Natural killer cell (primary cell): ENCODE measurements around the gene DIO3. TPM values are rescaled to one million over a fixed set of nuclear protein-coding genes. Genes with fewer than 3 reads are reported as not detected.

Experiments used
- ATAC-seq, 3 donors: fragments of 150-1000 bp in 2 of 3; fragments of 200-7000 bp in 1 of 3; cut with Tn5 transposase; 1 replicate in 1 of 3; 2 replicates in 2 of 3; pipeline ENCODE4 v1.10.0; 2021; ENCODE audit warnings: mild to moderate bottlenecking in 2 of 3, moderate library complexity in 2 of 3
- DNase-seq, 2 donors: peaks; one replicate each; pipeline versions ENCODE4 v3.0.0 to v3.0.0-alpha.2; 2013 to 2021; ENCODE audit warnings: mixed read lengths in 1 of 2
- H3K27ac ChIP-seq: one replicate; pipeline ENCODE4 v1.5.1; 2013; ENCODE audit warnings: mild to moderate bottlenecking, low read length
- H3K27me3 ChIP-seq: one replicate; pipeline ENCODE4 v1.6.1; 2013; ENCODE audit warnings: low read length; ENCODE audit not compliant: control insufficient read depth, insufficient read depth
- H3K36me3 ChIP-seq: one replicate; pipeline ENCODE4 v1.6.1; 2013; ENCODE audit warnings: low read length; ENCODE audit not compliant: control insufficient read depth, insufficient read depth
- H3K4me1 ChIP-seq: one replicate; pipeline ENCODE4 v1.6.1; 2013; ENCODE audit warnings: low read length; ENCODE audit not compliant: control insufficient read depth, insufficient read depth
- H3K4me3 ChIP-seq: one replicate; pipeline ENCODE4 v1.5.1; 2013; ENCODE audit warnings: low read length
- H3K9me3 ChIP-seq: one replicate; pipeline ENCODE4 v1.6.1; 2013; ENCODE audit warnings: low read length; ENCODE audit not compliant: control insufficient read depth, insufficient read depth
- H3K27ac Mint-ChIP-seq, 2 donors: one replicate each; pipeline ENCODE4 v1.8.0; 2022; ENCODE audit warnings: mild to moderate bottlenecking in 2 of 2, mixed read lengths in 2 of 2, moderate library complexity in 1 of 2
- H3K27me3 Mint-ChIP-seq, 2 donors: one replicate each; pipeline ENCODE4 v1.8.0; 2022; ENCODE audit warnings: low read depth in 2 of 2, mixed read lengths in 2 of 2
- H3K36me3 Mint-ChIP-seq: one replicate; pipeline ENCODE4 v1.8.0; 2022; ENCODE audit warnings: mixed read lengths
- H3K4me1 Mint-ChIP-seq, 2 donors: one replicate each; pipeline ENCODE4 v1.8.0; 2022; ENCODE audit warnings: mixed read lengths in 2 of 2
- H3K4me3 Mint-ChIP-seq: one replicate; pipeline ENCODE4 v1.8.0; 2022; ENCODE audit warnings: mild to moderate bottlenecking, moderate library complexity, mixed read lengths
- H3K9me3 Mint-ChIP-seq, 2 donors: one replicate each; pipeline ENCODE4 v1.8.0; 2022; ENCODE audit warnings: mixed read lengths in 2 of 2
- CTCF ChIP-seq: fragments of 200-600 bp; IDR thresholded peaks from one replicate; pipeline ENCODE4 v1.8.0; 2022; ENCODE audit warnings: antibody characterized with exemption
- WGBS: methylation state at CpG from one replicate; pipeline ENCODE4 v1.1.7; 2013; ENCODE audit warnings: missing lambda C conversion rate; ENCODE audit not compliant: insufficient coverage; 5-methylcytosine and 5-hydroxymethylcytosine counted together
- intact Hi-C: fragments of 100-400 bp; cut with micrococcal nuclease; formaldehyde crosslinking; loops from one replicate; pipeline ENCODE4 v1.14.2; 2022
- total RNA-seq, 4 donors: library from RNA; stranded (reverse); fragments of 120-200 nt in 1 of 4; gene quantifications; one replicate each; pipeline versions ENCODE4 v1.2.3 to v1.2.4, GENCODE V29; 2013 to 2022

Gene DIO3
- total RNA-seq, 3 donors from 2014 or later (not counting 1 experiment from before 2014, with no cell fraction given) = not detected

- ATAC-seq (no peak), DNase-seq (no peak)
- Mint-ChIP-seq H3K9me3 (no peaks in the 10 kb centered on the region), H3K27me3 (no peaks in the 10 kb centered on the region), H3K27ac (no peak overlapping the region), H3K4me1 (peaks cover 46 to 50% of the 10 kb centered on the region in 2 donors), H3K4me3 (no peak overlapping the region), H3K36me3 (no peaks in the 10 kb centered on the region)
- H3K27ac ChIP-seq = no peak overlapping the region
- intact Hi-C loops = no loop called here
- TF ChIP-seq CTCF = no peak
- WGBS = 97% methylated on average over 6 of the region's 6 CpGs
- H3K27me3 ChIP-seq = no peaks in the 10 kb centered on the region
- peaks cover 28% of the 10 kb centered on the region for H3K4me1 ChIP-seq
- H3K4me3 ChIP-seq = no peak overlapping the region
- no peaks in the 10 kb centered on the region for H3K36me3 ChIP-seq
- no peaks in the 10 kb centered on the region for H3K9me3 ChIP-seq
Observed at GRCh38 chr14:101598159-101598558, 36.9 kb downstream of the DIO3 start.

DNA sequence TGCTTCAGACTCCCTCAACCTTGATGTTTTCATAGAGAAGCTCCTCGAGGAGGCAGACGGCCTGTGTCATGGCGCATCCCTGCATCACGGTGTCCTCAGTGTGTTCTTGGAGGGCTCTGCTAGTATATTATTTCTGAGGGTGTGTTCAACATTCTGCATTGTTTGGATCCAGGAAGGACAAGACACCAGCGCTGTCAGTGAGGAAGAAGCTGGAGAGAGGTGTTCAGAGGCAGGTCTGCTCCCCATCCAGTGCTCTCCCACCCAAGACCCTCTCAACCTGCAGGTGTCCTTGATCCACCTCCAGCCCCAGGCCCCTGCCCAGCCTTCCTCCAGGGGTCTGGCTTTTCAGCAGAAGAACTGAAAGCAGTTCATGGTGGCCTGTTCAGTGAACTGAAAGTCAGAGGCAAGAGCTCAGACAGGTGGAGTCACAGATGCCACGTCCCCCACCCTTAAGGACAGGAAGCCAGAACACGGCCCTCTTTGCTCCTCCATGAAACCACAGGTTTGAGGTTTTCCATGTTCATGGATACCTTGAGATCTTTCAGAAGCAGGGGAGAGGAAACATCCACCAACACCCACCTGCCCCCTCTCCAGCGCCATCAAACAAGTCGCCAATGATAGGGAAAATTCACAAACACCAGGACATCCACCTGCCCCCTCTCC, 37.4 kb downstream of the DIO3 start:
- intact Hi-C loops = no loop called here
- no peak for TF ChIP-seq CTCF
- ATAC-seq = no peak
- 76% methylated on average over 9 of the region's 9 CpGs for WGBS
- Mint-ChIP-seq H3K9me3 (no peaks in the 10 kb centered on the region), H3K4me3 (no peak overlapping the region), H3K27ac (no peak overlapping the region), H3K36me3 (no peaks in the 10 kb centered on the region), H3K4me1 (peaks cover 40 to 45% of the 10 kb centered on the region in 2 donors), H3K27me3 (no peaks in the 10 kb centered on the region)
- no peaks in the 10 kb centered on the region for H3K27me3 ChIP-seq
- no peak overlapping the region for H3K27ac ChIP-seq
- H3K4me1 ChIP-seq = peaks cover 28% of the 10 kb centered on the region
- no peaks in the 10 kb centered on the region for H3K9me3 ChIP-seq
- H3K36me3 ChIP-seq = no peaks in the 10 kb centered on the region
- no peak overlapping the region for H3K4me3 ChIP-seq
- DNase-seq = no peak

DNA sequence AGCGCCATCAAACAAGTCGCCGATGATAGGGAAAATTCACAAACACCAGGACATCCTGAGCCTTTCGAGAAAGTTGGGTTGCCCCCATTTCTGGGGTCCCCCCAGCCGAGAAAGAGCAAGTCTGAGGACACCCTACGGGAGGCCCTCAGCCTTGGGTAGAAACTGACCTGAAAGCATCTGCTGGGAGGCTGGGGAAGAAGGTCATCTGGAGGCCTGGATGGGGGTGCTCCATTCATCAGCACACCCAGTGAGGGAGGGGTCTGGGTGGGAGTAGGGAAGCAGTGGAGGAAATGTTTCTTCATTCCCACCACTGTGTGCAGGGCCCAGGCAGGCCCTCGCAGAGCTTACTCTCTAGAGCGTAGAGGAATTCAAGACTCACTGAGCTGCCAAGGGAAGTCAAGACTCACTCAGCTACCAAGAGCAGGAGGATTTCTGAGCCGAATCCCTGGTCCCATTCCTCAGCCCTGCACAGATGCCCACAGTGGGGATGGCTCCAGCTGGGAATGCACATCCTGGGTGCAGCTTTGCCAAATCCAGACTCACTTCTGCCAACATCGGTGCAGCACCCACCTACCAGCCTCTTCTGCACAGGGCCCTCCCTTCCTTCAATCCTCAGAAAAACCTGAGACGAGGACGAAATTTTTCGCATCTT, 38.1 kb downstream of the DIO3 start:
- Mint-ChIP-seq H3K9me3 (no peaks in the 10 kb centered on the region), H3K27me3 (no peaks in the 10 kb centered on the region), H3K4me3 (no peak overlapping the region), H3K36me3 (no peaks in the 10 kb centered on the region), H3K27ac (no peak overlapping the region), H3K4me1 (peaks cover 34 to 38% of the 10 kb centered on the region in 2 donors)
- H3K36me3 ChIP-seq = no peaks in the 10 kb centered on the region
- TF ChIP-seq CTCF = no peak
- WGBS = 96% methylated on average over 13 of the region's 13 CpGs
- no peak overlapping the region for H3K4me3 ChIP-seq
- H3K9me3 ChIP-seq = no peaks in the 10 kb centered on the region
- peaks cover 28% of the 10 kb centered on the region for H3K4me1 ChIP-seq
- intact Hi-C loops = no loop called here
- DNase-seq = no peak
- no peak for ATAC-seq
- H3K27me3 ChIP-seq = no peaks in the 10 kb centered on the region
- H3K27ac ChIP-seq = no peak overlapping the region
